Smooth muscle cell (in vitro differentiated cells): ENCODE results near the gene KAT7. TPM values are rescaled to one million over a fixed set of nuclear protein-coding genes. Genes with fewer than 3 reads are reported as not detected.

Experiments
- DNase-seq: peaks from one replicate; lab custom pipeline; 2025; ENCODE audit not compliant: unreplicated experiment; lab: John Stamatoyannopoulos, UW
- H2AFZ ChIP-seq: fragments of 200-600 bp; sonication (generic); 2 replicates; pipeline ENCODE4 v1.6.0; 2016; ENCODE audit warnings: antibody characterized with exemption, low read depth, mild to moderate bottlenecking
- H3F3A ChIP-seq: fragments of 200-600 bp; sonication (generic); 2 replicates; pipeline ENCODE4 v1.6.0; 2017; ENCODE audit warnings: antibody characterized with exemption, low read depth
- H3K27ac ChIP-seq: fragments of 200-600 bp; sonication (generic); 2 replicates; pipeline ENCODE4 v1.5.1; 2016; ENCODE audit warnings: low read depth, mild to moderate bottlenecking
- H3K27me3 ChIP-seq: fragments of 200-600 bp; sonication (generic); 2 replicates; pipeline ENCODE4 v1.6.1; 2016; ENCODE audit warnings: low read depth, mild to moderate bottlenecking
- H3K36me3 ChIP-seq: fragments of 200-600 bp; sonication (generic); 2 replicates; pipeline ENCODE4 v1.5.1; 2016; ENCODE audit warnings: low read depth
- H3K4me1 ChIP-seq: fragments of 200-600 bp; sonication (generic); 2 replicates; pipeline ENCODE4 v1.5.1; 2016; ENCODE audit warnings: low read depth
- H3K4me2 ChIP-seq: fragments of 200-600 bp; sonication (generic); 2 replicates; pipeline ENCODE4 v1.6.0; 2016; ENCODE audit warnings: mild to moderate bottlenecking
- H3K4me3 ChIP-seq: fragments of 200-600 bp; sonication (generic); 2 replicates; pipeline ENCODE4 v1.5.1; 2016; ENCODE audit warnings: mild to moderate bottlenecking
- H3K79me2 ChIP-seq: fragments of 200-600 bp; sonication (generic); 2 replicates; pipeline ENCODE4 v1.6.0; 2016; ENCODE audit warnings: low read depth, mild to moderate bottlenecking
- H3K9ac ChIP-seq: fragments of 200-600 bp; sonication (generic); 2 replicates; pipeline ENCODE4 v1.6.0; 2016; ENCODE audit warnings: low read depth
- H3K9me3 ChIP-seq: fragments of 200-600 bp; sonication (generic); replicated peaks from 2 replicates; pipeline ENCODE4 v1.5.1; 2016; ENCODE audit warnings: low read depth
- H4K20me1 ChIP-seq: fragments of 200-600 bp; sonication (generic); 2 replicates; pipeline ENCODE4 v1.6.0; 2016; ENCODE audit warnings: low read depth
- CTCF ChIP-seq: fragments of 200-600 bp; sonication (generic); IDR thresholded peaks from 2 replicates; pipeline ENCODE4 v1.5.1; 2017; ENCODE audit warnings: borderline replicate concordance, mild to moderate bottlenecking, antibody characterized with exemption; ENCODE audit not compliant: insufficient read depth, poor library complexity, severe bottlenecking
- WGBS: methylation state at CpG from one replicate; pipeline ENCODE4 v1.1.7; 2016; ENCODE audit warnings: low lambda C conversion rate; 5-methylcytosine and 5-hydroxymethylcytosine counted together
- polyA plus RNA-seq: library from polyadenylated mRNA; unstranded; fragments of >200 nt; fragmentation: Nextera tagmentation; extraction: Ambion mirVana; gene quantifications from 2 replicates; pipeline ENCODE4 v1.2.1, GENCODE V29; 2016
- total RNA-seq: library from RNA; depleted of rRNA; stranded (reverse); fragments of >200 nt; gene quantifications from 2 replicates; pipeline ENCODE4 v1.2.3, GENCODE V29; 2014

Gene KAT7
- total and polyA plus RNA-seq, 2 experiments from 2014 or later: 21.7 to 32.0 TPM

- Histone ChIP-seq H3F3A (no peaks in the 10 kb centered on the region), H3K4me2 (no peak overlapping the region), H3K36me3 (no peaks in the 10 kb centered on the region), H3K9me3 (no peaks in the 10 kb centered on the region), H4K20me1 (no peaks in the 10 kb centered on the region), H3K27ac (no peak overlapping the region), H3K27me3 (no peaks in the 10 kb centered on the region), H3K79me2 (no peaks in the 10 kb centered on the region), H2AFZ (no peak overlapping the region), H3K4me3 (no peak overlapping the region), H3K9ac (no peak overlapping the region), H3K4me1 (no peaks in the 10 kb centered on the region)
- DNase-seq: no peak
- 59% methylated on average over 3 of the region's 3 CpGs for WGBS
- no peak for TF ChIP-seq CTCF
Observed at GRCh38 chr17:49845321-49845720, 56.8 kb downstream of the KAT7 start.

- Histone ChIP-seq H3K9ac (no peak overlapping the region), H3K79me2 (no peaks in the 10 kb centered on the region), H2AFZ (no peak overlapping the region), H3K36me3 (no peaks in the 10 kb centered on the region), H3K4me2 (no peak overlapping the region), H4K20me1 (no peaks in the 10 kb centered on the region), H3K4me3 (no peak overlapping the region), H3K27me3 (no peaks in the 10 kb centered on the region), H3F3A (no peaks in the 10 kb centered on the region), H3K27ac (no peak overlapping the region), H3K9me3 (no peaks in the 10 kb centered on the region), H3K4me1 (peaks cover 5% of the 10 kb centered on the region)
- TF ChIP-seq CTCF: no peak
- 94% methylated on average over 9 of the region's 9 CpGs for WGBS
- no peak for DNase-seq
Observed at GRCh38 chr17:49846938-49847712, 58.6 kb downstream of the KAT7 start.

GRCh38 chr17:49848019-49848473, 59.6 kb downstream of the KAT7 start, which contains the start of gene TAC4:
TSS of gene TAC4 (minus strand) at chr17:49848069. CDS start at chr17:49848017, 52 bp downstream.
- Histone ChIP-seq H3K4me3 (no peak within 1 kb of the TSS), H3K36me3 (no peaks in the 10 kb centered on the region), H3K27me3 (no peaks in the 10 kb centered on the region), H3K9me3 (no peaks in the 10 kb centered on the region), H3K27ac (no peak within 1 kb of the TSS), H4K20me1 (no peaks in the 10 kb centered on the region), H3K4me2 (no peak within 1 kb of the TSS), H3K4me1 (peaks cover 5% of the 10 kb centered on the region), H3K9ac (no peak within 1 kb of the TSS), H2AFZ (no peak within 1 kb of the TSS), H3F3A (no peaks in the 10 kb centered on the region), H3K79me2 (no peaks in the 10 kb centered on the region)
- no peak for DNase-seq
- no peak for TF ChIP-seq CTCF

GRCh38 chr17:49848739-49849138, 60.3 kb downstream of the KAT7 start:
- no peak overlapping the region for H3K27ac ChIP-seq
- no peak overlapping the region for H2AFZ ChIP-seq
- no peak for TF ChIP-seq CTCF
- no peak for DNase-seq
- H3F3A ChIP-seq: no peaks in the 10 kb centered on the region
- H3K4me1 ChIP-seq: peaks cover 5% of the 10 kb centered on the region
- no peaks in the 10 kb centered on the region for H3K9me3 ChIP-seq
- H3K4me2 ChIP-seq: no peak overlapping the region
- H3K9ac ChIP-seq: no peak overlapping the region
- no peaks in the 10 kb centered on the region for H3K36me3 ChIP-seq
- H3K79me2 ChIP-seq: no peaks in the 10 kb centered on the region
- no peaks in the 10 kb centered on the region for H4K20me1 ChIP-seq
- WGBS: 79% methylated on average over 5 of the region's 5 CpGs
- no peak overlapping the region for H3K4me3 ChIP-seq
- no peaks in the 10 kb centered on the region for H3K27me3 ChIP-seq
